ENCODE measurements around the gene FAM241A.

FAM241A gene

DNA sequence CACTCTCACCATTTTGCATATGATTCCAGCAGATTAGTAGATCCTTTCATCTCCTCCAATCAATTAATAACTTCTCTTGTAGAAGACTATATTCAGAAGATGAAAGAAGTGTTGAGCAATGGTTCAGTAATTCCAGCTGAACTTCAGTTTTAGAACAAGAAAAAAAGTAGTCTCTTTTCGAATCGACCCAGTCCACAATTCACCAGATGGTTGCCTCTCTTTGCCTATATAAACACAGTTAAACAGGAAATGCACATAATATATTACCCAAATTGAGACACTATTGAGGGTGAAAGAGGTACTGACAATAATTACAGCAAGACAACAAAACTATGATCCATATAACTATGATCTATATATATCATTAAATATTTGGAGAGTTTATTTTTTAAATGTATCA, 16.8 kb upstream of the FAM241A start:
- no peak overlapping the region for H3K27ac ChIP-seq (ENCODE audit: poor library complexity, severe bottlenecking)
- no peaks in the 10 kb centered on the region for H3K9me3 ChIP-seq (ENCODE audit: severe bottlenecking)
- H3K27me3 ChIP-seq (ENCODE audit: insufficient read depth, poor library complexity, severe bottlenecking), result no peaks in the 10 kb centered on the region
- DNase-seq (ENCODE audit: low spot score) (no peak), ATAC-seq (ENCODE audit: low read depth) (no peak)
- H3K36me3 ChIP-seq (ENCODE audit: low read depth), result no peaks in the 10 kb centered on the region
- no peak overlapping the region for H3K4me3 ChIP-seq (ENCODE audit: severe bottlenecking)
- H3K4me1 ChIP-seq (ENCODE audit: insufficient read depth, poor library complexity, severe bottlenecking), result peaks cover 6% of the 10 kb centered on the region
- TF ChIP-seq, protein P1, sequence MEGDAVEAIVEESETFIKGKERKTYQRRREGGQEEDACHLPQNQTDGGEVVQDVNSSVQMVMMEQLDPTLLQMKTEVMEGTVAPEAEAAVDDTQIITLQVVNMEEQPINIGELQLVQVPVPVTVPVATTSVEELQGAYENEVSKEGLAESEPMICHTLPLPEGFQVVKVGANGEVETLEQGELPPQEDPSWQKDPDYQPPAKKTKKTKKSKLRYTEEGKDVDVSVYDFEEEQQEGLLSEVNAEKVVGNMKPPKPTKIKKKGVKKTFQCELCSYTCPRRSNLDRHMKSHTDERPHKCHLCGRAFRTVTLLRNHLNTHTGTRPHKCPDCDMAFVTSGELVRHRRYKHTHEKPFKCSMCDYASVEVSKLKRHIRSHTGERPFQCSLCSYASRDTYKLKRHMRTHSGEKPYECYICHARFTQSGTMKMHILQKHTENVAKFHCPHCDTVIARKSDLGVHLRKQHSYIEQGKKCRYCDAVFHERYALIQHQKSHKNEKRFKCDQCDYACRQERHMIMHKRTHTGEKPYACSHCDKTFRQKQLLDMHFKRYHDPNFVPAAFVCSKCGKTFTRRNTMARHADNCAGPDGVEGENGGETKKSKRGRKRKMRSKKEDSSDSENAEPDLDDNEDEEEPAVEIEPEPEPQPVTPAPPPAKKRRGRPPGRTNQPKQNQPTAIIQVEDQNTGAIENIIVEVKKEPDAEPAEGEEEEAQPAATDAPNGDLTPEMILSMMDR (IDR thresholded peaks at IDR 0.05; ENCODE audit: poor library complexity, severe bottlenecking), result no peak

DNA sequence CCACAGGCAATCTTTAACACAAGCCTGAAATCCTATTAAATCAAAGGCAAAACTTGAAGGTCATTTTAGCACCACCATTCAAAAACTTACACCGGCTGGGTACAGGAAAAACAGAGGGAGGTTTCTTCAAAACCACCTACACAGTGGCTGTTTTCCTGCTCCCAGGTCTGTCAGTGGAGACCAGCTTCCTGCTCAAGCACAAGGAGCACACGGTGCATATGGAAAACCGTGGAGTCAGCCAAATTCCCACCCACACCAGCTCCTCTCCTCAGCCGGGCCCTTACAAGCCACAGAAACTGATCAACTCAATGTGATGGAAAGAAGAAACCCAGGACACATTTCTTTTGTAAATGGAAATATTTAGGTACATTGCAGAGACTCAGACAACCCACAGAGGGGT, 14.3 kb upstream of the FAM241A start:
- Histone ChIP-seq H3K36me3 (ENCODE audit: low read depth) (no peaks in the 10 kb centered on the region), H3K27ac (ENCODE audit: poor library complexity, severe bottlenecking) (no peak overlapping the region), H3K27me3 (ENCODE audit: insufficient read depth, poor library complexity, severe bottlenecking) (no peaks in the 10 kb centered on the region), H3K4me3 (ENCODE audit: severe bottlenecking) (no peak overlapping the region), H3K9me3 (ENCODE audit: severe bottlenecking) (no peaks in the 10 kb centered on the region), H3K4me1 (ENCODE audit: insufficient read depth, poor library complexity, severe bottlenecking) (peaks cover 6% of the 10 kb centered on the region)
- DNase-seq (ENCODE audit: low spot score) (no peak), ATAC-seq (ENCODE audit: low read depth) (no peak)
- TF ChIP-seq, protein P1 (IDR thresholded peaks at IDR 0.05; ENCODE audit: poor library complexity, severe bottlenecking), result no peak

DNA sequence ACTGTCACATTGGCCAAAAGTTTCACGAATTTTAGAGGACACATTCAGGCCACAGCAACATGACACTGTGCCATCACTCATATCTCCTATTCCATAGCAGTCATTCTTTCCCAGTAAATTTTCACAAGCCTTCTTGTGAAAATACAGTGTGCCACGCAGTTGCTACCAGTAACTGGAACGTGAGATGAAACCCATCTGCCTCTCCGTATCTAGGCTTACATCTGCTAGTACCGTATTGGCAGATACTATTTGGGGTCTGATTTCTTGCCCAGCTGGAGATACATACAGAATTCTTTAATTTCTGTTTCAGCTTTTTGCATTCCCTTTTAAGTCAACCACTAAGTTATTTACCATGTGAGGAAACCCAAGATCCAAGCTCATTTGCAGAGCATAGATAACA, 8.7 kb upstream of the FAM241A start:
- no peaks in the 10 kb centered on the region for H3K9me3 ChIP-seq (ENCODE audit: severe bottlenecking)
- no peak for ATAC-seq (ENCODE audit: low read depth)

DNA sequence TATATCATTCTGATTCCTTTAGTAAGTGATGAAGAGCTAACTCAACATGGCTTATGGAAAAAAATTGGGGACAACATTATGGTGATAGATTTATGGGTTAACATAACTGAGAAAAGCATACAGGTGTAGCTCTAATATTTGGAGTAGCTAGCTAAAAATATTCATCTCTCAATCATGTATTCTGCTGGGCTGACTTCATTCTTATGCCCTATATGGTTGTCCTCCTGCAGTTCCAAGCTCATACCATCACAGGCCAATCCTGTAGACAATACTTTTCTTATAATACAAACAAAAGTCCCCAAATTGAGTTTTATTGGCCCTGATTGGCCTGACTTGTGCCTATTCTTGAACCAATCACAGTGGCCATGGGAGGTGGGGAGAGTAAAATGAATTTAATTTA, 6.7 kb upstream of the FAM241A start:
- H3K4me3 ChIP-seq (ENCODE audit: severe bottlenecking), result no peak overlapping the region
- no peaks in the 10 kb centered on the region for H3K27me3 ChIP-seq (ENCODE audit: insufficient read depth, poor library complexity, severe bottlenecking)
- ATAC-seq (ENCODE audit: low read depth), result no peak
- no peak overlapping the region for H3K27ac ChIP-seq (ENCODE audit: poor library complexity, severe bottlenecking)
- H3K4me1 ChIP-seq (ENCODE audit: insufficient read depth, poor library complexity, severe bottlenecking), result no peaks in the 10 kb centered on the region
- no peak for DNase-seq (ENCODE audit: low spot score)
- no peaks in the 10 kb centered on the region for H3K36me3 ChIP-seq (ENCODE audit: low read depth)
- no peaks in the 10 kb centered on the region for H3K9me3 ChIP-seq (ENCODE audit: severe bottlenecking)
- TF ChIP-seq, protein P1 (IDR thresholded peaks at IDR 0.05; ENCODE audit: poor library complexity, severe bottlenecking), result no peak

More for the DNA sequence above, 8.7 kb upstream of the FAM241A start:
- no peaks in the 10 kb centered on the region for H3K27me3 ChIP-seq (ENCODE audit: insufficient read depth, poor library complexity, severe bottlenecking)
- no peaks in the 10 kb centered on the region for H3K4me1 ChIP-seq (ENCODE audit: insufficient read depth, poor library complexity, severe bottlenecking)
- H3K4me3 ChIP-seq (ENCODE audit: severe bottlenecking), result no peak overlapping the region
- TF ChIP-seq, protein P1 (IDR thresholded peaks at IDR 0.05; ENCODE audit: poor library complexity, severe bottlenecking), result no peak
- DNase-seq (ENCODE audit: low spot score), result no peak
- no peak overlapping the region for H3K27ac ChIP-seq (ENCODE audit: poor library complexity, severe bottlenecking)
- H3K36me3 ChIP-seq (ENCODE audit: low read depth), result no peaks in the 10 kb centered on the region

DNA sequence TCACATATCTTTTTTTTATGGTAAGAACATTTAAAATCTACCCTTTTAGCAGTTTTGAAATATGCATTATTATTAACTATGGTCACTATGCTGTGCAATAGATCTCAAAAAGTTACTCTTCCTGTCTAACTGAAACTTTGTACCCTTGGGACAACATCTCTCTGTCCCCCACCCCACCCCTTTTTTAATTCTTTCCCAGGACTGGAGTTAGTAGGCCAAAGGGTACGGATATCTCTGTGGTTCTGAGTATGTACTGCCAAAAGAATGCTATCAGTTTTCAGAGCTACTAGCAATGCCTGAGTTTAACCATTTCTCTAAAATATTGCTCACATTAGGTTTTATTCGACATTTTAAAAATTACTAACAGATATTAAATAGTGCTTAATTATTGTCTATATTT, 4.7 kb upstream of the FAM241A start:
- no peak for DNase-seq (ENCODE audit: low spot score)
- H3K36me3 ChIP-seq (ENCODE audit: low read depth), result no peaks in the 10 kb centered on the region
- TF ChIP-seq, protein P1 (IDR thresholded peaks at IDR 0.05; ENCODE audit: poor library complexity, severe bottlenecking), result no peak
- H3K27me3 ChIP-seq (ENCODE audit: insufficient read depth, poor library complexity, severe bottlenecking), result no peaks in the 10 kb centered on the region
- no peak overlapping the region for H3K27ac ChIP-seq (ENCODE audit: poor library complexity, severe bottlenecking)
- H3K9me3 ChIP-seq (ENCODE audit: severe bottlenecking), result no peaks in the 10 kb centered on the region
- ATAC-seq (ENCODE audit: low read depth), result no peak
- H3K4me1 ChIP-seq (ENCODE audit: insufficient read depth, poor library complexity, severe bottlenecking), result no peaks in the 10 kb centered on the region
- no peak overlapping the region for H3K4me3 ChIP-seq (ENCODE audit: severe bottlenecking)
